SKM-1 (cell line): ENCODE results near the gene ALG9.
"Not testable (repeated sequence)": the region's sequence is repeated elsewhere in the genome, so short reads cannot be mapped to it uniquely, and the experiment has no call there.

Source experiments
- DNase-seq: peaks from one replicate; lab custom pipeline; 2025; ENCODE audit not compliant: unreplicated experiment; lab: John Stamatoyannopoulos, UW

The ALG9 gene

DNA sequence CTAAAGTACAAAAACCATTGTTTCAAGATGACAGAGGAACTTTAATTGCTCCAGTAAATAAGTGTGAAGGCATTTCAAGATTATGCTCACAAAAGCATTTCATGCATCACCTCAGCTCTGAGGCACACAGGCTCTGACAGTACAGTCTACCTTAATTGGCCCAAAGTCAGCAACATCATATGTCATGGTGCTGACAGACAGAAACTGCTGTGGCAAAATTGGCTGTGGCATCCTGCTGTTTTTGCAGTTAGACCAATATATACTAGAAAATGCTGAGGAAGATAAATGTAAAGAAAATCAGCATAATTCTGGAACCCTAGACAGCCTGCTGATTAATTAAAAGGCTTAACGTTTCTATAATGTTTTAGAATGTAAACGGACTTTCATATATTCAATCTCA lies 70.2 kb downstream of the ALG9 start:
- no peak for DNase-seq

- no peak for DNase-seq
These were observed 73.1 kb downstream of the ALG9 start for GRCh38 chr11:111798279-111798678.

DNA sequence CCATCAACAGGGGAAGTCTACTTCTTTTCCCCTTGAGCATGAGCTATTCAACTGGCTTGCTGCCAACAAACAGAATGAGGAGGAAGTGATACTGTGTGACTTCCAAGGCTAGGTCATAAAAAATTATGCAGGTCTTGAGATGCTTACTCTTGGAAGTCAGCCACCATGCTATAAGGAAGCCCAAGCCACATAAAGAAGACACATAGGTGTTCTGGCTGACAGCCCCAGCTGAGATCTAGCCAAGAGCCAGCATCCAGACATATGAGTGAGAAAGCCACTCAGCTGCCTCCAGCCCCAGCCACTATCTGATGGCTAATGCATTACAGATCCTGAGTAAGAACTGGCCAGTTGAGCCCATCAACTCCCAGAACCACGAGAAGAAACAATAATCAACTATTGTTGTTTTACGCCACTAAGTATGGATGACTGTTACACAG lies 74.2 kb downstream of the ALG9 start:
- peak; percentile 24 for DNase-seq

DNA sequence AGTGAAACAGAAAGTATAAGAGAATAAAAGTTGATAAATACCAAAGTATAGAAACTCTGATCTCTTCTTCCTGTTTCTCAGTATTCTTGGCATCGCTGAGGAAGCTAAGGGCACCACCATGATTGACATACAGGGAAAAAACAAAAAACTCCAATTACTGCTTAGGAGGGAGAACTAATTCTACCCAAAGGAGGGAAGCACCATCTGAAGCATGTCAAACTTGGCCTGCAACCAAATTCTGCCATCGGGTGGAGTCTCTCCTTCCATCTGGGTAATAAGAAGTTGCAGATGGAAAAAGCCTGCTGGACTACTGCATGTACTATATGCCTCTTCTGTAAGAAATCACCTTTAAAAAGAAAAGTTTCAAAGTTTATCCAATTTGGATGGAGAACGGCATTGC lies 74.7 kb downstream of the ALG9 start:
- no peak for DNase-seq

GRCh38 chr11:111795334-111795985 lies 75.9 kb downstream of the ALG9 start:
- no peak for DNase-seq

DNA sequence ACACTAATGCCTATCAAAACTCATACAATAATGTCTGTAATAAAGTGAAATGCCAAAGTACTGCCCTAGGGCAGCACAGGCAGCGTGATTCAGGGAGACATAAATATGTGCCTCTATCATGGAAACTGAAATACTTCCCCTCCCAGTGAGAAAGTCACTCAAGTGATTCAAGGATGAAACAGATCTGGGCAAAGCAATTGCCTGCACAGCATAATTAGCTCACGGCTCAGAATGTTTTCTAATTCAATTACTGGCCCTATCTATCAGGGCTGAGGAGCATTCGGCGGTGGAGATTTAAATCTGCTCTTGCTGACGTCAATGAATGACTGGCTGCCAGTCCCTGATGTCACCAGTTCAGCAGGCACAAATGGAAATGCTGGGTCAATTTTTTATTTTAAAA lies 77.5 kb downstream of the ALG9 start:
- no peak for DNase-seq

DNA sequence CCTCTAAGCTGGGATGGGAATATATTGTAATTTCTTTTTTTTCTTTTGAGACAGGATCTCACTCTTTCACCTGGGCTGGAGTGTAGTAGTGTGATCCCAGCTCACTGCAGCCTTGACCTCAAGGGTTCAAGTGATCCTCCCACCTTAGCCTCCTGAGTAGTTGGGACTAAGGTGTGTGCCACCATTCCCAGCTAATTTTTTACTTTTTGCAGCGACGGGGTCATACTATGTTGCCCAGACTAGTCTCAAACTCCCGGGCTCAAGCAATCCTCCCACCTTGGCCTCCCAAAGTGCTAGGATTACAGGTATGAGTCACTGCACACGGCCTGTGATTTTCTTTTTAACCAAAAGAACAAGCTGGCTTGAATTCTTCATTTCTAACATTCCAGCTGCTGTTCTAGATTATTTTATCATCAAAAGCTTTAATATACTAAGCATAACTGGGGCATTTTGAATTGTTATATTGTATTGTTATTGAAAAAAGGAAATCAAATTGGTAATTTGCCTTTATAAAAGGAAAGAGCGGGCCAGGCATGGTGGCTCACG lies 78.4 kb downstream of the ALG9 start:
- DNase-seq = no peak

- no peak for DNase-seq
These were observed 79.1 kb downstream of the ALG9 start for GRCh38 chr11:111792314-111792713.

GRCh38 chr11:111788464-111788863 lies 82.9 kb downstream of the ALG9 start:
- no peak for DNase-seq

DNA sequence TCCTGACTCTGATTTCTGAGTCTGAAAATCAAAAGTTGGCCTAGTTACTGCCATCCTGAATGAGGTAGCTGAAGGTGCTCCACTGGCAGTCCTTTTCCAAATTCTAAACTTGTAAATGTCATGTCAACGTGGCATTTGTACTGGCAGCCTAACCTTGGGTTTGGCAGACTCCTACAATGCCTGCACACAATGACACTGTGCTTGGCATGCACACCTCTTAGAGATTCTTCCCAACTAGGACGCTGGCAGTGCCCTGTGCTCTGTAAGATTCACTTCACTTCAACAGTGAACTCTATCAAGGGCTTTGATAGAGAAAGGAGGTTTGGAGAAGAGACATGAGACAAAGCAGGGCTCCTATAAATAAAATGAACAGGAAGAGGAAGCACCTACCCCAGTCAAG lies 83.3 kb downstream of the ALG9 start:
- peak; percentile 4 for DNase-seq

- DNase-seq = no peak
These were observed 85.4 kb downstream of the ALG9 start for GRCh38 chr11:111785886-111786412.

- DNase-seq = no peak
These were observed 86.3 kb downstream of the ALG9 start for GRCh38 chr11:111785076-111785475.

DNA sequence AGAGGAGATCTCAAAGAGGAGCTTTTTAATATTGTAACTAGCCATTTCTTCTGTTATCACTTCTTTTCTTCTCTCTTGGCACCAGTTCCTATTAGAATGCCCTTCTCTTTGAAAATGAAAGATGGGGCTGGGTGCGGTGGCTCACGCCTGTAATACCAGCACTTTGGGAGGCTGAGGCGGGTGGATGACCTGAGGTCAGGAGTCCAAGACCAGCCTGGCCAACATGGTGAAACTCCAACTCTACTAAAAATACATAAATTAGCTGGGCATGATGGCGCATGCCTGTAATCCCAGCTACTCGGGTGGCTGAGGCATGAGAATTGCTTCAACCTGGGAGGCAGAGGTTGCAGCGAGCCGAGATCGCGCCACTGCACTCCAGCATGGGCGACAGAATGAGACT lies 87.1 kb downstream of the ALG9 start:
- not testable (repeated sequence) for DNase-seq

DNA sequence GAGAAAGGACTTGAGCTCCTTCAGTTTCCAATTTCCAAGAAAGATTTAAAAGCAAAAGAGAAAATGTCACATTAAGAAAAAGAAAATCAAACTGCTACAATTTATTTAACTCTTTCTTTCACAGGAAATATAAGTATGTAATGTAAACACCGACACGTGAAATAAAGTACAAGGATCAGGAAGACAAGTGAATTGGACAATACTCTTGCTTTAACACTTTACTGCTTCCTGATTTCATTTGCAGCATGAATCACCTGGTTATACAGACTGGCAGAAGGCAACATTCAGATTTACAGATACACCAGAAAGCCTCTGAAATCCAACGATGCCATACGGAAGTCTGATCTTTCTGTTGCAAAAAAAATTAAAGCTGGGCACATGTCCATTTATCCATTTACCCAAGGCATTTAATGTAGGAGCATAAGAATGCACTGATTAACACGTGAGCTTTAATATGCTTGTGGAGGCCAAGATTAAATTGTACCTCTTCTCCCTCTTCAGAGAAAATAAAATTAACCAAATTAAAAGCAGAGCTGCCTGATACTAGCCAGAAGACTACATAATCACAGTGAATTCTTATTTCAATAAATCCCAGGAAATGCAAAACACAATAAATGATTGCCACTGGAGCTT lies 89.2 kb downstream of the ALG9 start:
- DNase-seq = no peak

- DNase-seq = no peak
These were observed 92.3 kb downstream of the ALG9 start for GRCh38 chr11:111779118-111779517.

DNA sequence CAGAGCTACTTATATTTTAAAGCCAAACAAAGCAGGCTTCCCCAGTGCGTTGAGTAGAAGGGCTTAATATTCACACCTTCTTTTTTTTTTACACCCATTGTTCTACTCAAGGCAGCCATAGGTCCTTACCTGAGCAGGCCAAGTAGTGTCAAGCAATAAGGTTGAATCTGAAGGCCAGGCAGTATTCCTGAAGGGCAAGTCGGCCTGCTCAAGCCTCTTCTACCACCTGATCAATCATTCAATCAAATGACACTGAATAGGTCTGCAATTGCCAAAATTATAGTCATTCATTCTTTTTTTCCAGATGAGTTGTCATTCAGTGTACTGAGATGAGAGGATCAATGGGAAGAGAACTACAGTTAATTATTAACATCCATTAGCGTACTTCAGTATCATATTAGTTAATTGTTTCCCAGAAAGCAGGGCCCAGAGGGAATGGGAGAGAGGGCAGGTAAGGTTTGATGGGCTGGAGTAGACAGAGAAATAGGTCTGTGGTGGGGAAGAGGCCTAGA lies 93.3 kb downstream of the ALG9 start:
- no peak for DNase-seq

DNA sequence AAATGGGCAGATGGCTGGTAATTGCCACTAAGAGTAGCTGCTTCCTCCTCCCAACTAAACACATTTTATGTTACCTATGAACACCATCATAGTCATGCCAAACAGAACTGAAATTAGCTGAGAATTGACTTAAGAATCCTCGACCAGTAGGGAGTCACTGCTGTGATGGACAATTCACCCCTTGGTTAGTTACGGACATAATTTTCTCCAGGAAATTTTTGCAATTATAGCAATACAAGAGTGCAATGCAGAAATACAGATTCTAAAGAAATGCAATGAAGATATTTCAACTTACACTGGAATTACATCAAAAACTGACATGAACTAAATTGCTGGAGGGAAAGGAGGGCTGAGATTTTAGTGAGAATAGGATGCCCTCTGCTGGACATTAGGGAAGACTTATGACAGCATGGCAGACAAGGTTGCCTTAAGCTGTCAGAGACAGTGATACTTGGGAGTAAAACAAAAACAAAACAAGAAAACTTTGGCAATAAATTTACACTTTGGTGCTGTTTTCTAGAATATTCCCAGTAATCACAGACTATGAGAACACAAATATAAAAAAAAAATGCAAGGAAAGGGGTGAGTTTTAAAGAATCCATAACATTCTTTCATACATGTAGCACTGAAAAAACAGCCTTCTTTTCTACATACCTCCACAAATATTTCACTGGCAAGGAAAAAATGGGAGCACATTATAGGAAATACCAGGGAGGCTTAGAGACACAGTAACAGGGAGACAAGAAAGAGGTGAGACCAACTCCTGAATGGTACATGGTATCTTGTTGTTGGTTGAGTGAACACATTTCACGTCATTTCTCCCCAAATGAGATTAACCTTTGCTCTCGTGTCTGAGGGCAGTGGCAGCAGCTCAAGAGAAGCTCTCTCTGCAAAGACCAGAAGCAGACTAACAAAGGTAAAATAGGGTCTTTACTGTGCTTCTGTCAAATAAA lies 94.0 kb downstream of the ALG9 start:
- DNase-seq = peak; percentile 7

- DNase-seq = no peak
These were observed 94.8 kb downstream of the ALG9 start for GRCh38 chr11:111776398-111777093.

DNA sequence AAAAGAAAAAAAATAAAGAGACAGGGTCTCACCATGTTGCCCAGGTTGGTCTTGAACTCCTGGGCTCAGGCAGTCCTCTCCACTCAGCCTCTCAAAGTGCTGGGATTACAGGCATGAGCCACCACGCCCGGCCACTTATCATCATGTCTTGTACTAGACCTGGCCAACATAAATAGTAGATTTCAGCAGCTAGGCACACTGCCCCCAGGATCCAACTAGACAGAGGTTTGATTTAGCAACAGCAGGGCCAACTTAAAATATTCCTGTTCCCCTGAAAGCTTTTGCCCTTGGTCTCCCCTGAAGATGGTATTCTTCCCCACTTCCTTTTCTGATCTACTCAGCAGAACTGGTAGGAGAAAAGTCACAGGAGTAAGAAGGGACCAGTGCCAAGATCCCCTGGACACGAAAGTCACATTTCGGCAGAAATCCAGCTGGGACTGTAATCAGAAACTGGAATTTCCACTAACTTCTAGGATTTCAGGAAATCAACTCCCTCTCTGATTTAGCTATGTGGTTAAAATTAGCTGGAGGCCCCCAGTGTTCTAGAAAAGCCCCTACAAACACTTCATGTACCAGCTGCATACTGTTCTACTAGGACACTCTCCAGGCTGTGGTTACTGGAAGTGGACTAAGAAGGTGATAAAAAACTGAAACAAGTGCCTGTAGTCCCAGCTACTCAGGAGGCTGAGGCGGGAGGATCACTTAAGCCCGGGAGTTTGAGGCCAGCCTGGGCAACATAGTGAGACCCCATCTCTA lies 96.2 kb downstream of the ALG9 start:
- no peak for DNase-seq

- no peak for DNase-seq
These were observed 98.8 kb downstream of the ALG9 start for GRCh38 chr11:111772535-111772934.
